RPMI7951 (cell line): ENCODE data around the gene NEDD8. TPM values are rescaled to one million over a fixed set of nuclear protein-coding genes. Genes with fewer than 3 reads are reported as not detected.

ENCODE experiments used
- DNase-seq: peaks from one replicate; pipeline ENCODE4 v3.0.0-alpha.2; 2012; ENCODE audit warnings: low read depth
- total RNA-seq: library from RNA; depleted of rRNA; stranded (reverse); fragments of >200 nt; shearing (Covaris generic); gene quantifications from 2 replicates; pipeline ENCODE4 v1.2.3, GENCODE V29; 2014

The NEDD8 gene
- total RNA-seq, 1 experiment from 2014 or later: 306 TPM

- no peak for DNase-seq
Measured at GRCh38 chr14:24196071-24197055, 35.8 kb downstream of the NEDD8 start.

- peak; percentile 79 for DNase-seq
Measured at GRCh38 chr14:24195186-24196070, 36.7 kb downstream of the NEDD8 start, which contains the start of gene TM9SF1. Gene TM9SF1, minus strand, starts transcription at chr14:24195441. Its CDS starts 422 bp downstream, at chr14:24195019.

- DNase-seq: no peak
Measured at GRCh38 chr14:24194873-24195185, 37.3 kb downstream of the NEDD8 start.

GRCh38 chr14:24194186-24194872 is 37.8 kb downstream of the NEDD8 start:
- no peak for DNase-seq

GRCh38 chr14:24192933-24193332 is 39.2 kb downstream of the NEDD8 start:
- DNase-seq: no peak

GRCh38 chr14:24190416-24190815 is 41.8 kb downstream of the NEDD8 start:
- DNase-seq: no peak

GRCh38 chr14:24189460-24189859 is 42.7 kb downstream of the NEDD8 start:
- no peak for DNase-seq

- DNase-seq: no peak
Measured at GRCh38 chr14:24189059-24189375, 43.1 kb downstream of the NEDD8 start.

GRCh38 chr14:24188251-24189058 is 43.7 kb downstream of the NEDD8 start, which contains the start of gene IPO4:
Gene IPO4, minus strand, starts transcription at chr14:24188816. Its CDS starts 29 bp downstream, at chr14:24188787.
- peak; percentile 96 for DNase-seq

GRCh38 chr14:24187539-24187915 is 44.6 kb downstream of the NEDD8 start:
- DNase-seq: no peak

- DNase-seq: no peak
Measured at GRCh38 chr14:24186831-24187538, 45.2 kb downstream of the NEDD8 start.

GRCh38 chr14:24185741-24186140 is 46.4 kb downstream of the NEDD8 start:
- no peak for DNase-seq

- DNase-seq: no peak
Measured at GRCh38 chr14:24185026-24185425, 47.1 kb downstream of the NEDD8 start.

GRCh38 chr14:24184104-24184970 is 47.8 kb downstream of the NEDD8 start:
- DNase-seq: no peak

GRCh38 chr14:24183014-24183481 is 49.1 kb downstream of the NEDD8 start:
- DNase-seq: no peak

GRCh38 chr14:24182110-24182882 is 49.9 kb downstream of the NEDD8 start:
- no peak for DNase-seq

GRCh38 chr14:24181371-24182077 is 50.6 kb downstream of the NEDD8 start:
- DNase-seq: no peak
